AG04449 (cell line): Measurements from ENCODE around the gene CXCL17.
"Not testable (repeated sequence)": the region's sequence is repeated elsewhere in the genome, so short reads cannot be mapped to it uniquely, and the experiment has no call there.

Source experiments
- CTCF ChIA-PET: fragments of 350-600 bp; formaldehyde crosslinking; extraction: SDS; loops from one replicate; lab custom pipeline; 2021; ENCODE audit warnings: antibody characterized with exemption; lab: Yijun Ruan, JAX
- POLR2A ChIA-PET: fragments of 400-600, 350-600 bp; formaldehyde crosslinking; extraction: SDS; loops from one replicate; lab custom pipeline; 2020; ENCODE audit warnings: antibody characterized with exemption, inconsistent platforms; lab: Yijun Ruan, JAX
- DNase-seq: peaks from one replicate; pipeline ENCODE4 v3.0.0-alpha.2; 2010; ENCODE audit warnings: low read depth, low spot score
- H3K4me3 ChIP-seq: 2 replicates; pipeline ENCODE4 v1.5.1; 2011; ENCODE audit warnings: low read depth, mild to moderate bottlenecking, control low read depth, low read length
- TF ChIP-seq, protein P1 (sequence below): IDR thresholded peaks from one replicate; pipeline ENCODE4 v1.5.1; 2011; ENCODE audit warnings: mild to moderate bottlenecking, moderate library complexity, low read length, control low read depth, inconsistent platforms; ENCODE audit not compliant: insufficient read depth; ENCODE audit errors: missing control alignments

The CXCL17 gene, protein sequence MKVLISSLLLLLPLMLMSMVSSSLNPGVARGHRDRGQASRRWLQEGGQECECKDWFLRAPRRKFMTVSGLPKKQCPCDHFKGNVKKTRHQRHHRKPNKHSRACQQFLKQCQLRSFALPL

DNA sequence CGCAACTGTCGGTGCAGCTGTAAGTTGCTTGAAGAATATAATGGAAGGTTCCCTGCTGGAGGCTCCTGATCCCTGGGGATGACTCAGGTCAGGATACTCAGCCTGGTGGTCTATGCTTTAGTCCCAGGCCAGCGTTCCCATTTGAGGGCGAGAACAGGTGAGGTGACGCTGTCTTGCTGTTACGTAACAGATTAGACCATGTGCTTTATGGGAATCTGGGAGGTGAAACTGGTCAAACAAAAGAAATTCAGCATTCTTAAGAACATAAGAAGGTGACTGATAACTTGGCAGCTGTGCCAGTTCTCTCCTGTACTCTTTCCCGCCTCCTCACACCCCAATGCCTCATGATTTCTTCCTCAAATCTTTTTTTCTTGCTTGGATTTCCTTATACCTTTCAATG, at the start of gene CXCL17:
Gene CXCL17 (minus strand): TSS at position 114 of the 400 bp plus-strand sequence. CDS start 114 bp downstream, outside the sequence.
- POLR2A ChIA-PET, result no interaction called here
- no peak for DNase-seq
- TF ChIP-seq, protein P1, sequence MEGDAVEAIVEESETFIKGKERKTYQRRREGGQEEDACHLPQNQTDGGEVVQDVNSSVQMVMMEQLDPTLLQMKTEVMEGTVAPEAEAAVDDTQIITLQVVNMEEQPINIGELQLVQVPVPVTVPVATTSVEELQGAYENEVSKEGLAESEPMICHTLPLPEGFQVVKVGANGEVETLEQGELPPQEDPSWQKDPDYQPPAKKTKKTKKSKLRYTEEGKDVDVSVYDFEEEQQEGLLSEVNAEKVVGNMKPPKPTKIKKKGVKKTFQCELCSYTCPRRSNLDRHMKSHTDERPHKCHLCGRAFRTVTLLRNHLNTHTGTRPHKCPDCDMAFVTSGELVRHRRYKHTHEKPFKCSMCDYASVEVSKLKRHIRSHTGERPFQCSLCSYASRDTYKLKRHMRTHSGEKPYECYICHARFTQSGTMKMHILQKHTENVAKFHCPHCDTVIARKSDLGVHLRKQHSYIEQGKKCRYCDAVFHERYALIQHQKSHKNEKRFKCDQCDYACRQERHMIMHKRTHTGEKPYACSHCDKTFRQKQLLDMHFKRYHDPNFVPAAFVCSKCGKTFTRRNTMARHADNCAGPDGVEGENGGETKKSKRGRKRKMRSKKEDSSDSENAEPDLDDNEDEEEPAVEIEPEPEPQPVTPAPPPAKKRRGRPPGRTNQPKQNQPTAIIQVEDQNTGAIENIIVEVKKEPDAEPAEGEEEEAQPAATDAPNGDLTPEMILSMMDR, result no peak
- CTCF ChIA-PET, result interaction anchor here (3.2 to 3.7 kb wide), 3 partner anchors 10 to 89 kb away, joined by 17 to 109 read pairs (median 49); partner anchors contain the start of gene CEACAM1
- no peak within 1 kb of the TSS for H3K4me3 ChIP-seq

DNA sequence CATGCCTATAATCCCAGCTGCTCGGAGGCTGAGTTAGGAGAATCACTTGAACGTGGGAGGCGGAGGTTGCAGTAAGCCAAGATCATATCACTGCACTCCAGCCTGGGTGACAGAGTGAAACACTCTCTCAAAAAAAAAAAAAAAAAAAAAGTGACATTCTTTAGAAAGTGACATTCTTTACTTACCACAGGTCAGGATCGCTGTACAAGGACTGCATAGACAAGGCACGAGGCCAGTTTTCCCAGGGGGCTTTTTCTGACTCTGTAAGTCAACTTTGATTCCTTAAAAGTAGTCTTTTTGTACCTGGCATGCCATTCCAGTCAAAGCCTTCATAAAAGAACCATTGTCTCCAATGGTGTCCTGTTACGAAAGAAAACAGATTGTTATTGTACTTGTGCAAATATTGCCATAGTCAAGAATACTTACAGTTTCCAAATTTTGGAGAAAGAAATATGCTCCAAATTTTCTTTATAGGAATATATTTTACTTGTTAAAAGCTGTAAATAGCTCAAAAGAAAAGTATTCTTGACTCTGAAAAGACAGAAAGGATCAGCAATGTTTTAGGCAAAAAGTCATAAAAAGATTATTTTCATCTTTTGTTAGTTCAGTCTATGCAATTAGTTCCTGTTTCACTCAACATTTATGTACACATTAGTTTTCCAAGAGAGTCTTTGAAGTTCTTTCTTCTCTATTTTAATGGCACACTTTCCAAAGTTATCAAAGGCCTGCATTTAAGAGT, 46.2 kb upstream of the CXCL17 start:
- ChIA-PET CTCF (no interaction called here), POLR2A (no interaction called here)
- TF ChIP-seq, protein P1, result no peak
- no peak for DNase-seq
- H3K4me3 ChIP-seq, result no peak overlapping the region

DNA sequence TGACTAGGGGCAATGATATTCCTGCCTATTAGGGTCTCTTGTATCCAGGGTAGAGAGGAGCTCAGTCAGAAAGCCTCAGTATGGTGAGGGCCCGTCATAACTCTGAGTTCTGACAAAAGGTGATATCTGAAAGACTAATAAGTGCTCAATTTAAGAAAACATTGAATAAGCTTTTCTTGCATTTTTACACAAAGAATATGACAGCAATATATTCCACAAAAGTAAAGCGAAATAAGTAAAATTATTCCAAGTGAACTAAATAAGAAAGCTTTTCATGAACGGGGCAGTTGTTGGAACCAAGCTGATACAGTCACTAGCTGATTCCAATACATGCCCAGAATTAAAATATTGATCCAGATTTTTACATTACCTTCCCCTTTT, 45.0 kb upstream of the CXCL17 start:
- no peak for DNase-seq
- H3K4me3 ChIP-seq, result no peak overlapping the region
- TF ChIP-seq, protein P1, result no peak
- CTCF ChIA-PET, result interaction anchor here (0.8 to 0.9 kb wide), 2 partner anchors 47 to 49 kb away, joined by 3 to 4 read pairs; no protein-coding TSS in a partner anchor
- POLR2A ChIA-PET, result no interaction called here

DNA sequence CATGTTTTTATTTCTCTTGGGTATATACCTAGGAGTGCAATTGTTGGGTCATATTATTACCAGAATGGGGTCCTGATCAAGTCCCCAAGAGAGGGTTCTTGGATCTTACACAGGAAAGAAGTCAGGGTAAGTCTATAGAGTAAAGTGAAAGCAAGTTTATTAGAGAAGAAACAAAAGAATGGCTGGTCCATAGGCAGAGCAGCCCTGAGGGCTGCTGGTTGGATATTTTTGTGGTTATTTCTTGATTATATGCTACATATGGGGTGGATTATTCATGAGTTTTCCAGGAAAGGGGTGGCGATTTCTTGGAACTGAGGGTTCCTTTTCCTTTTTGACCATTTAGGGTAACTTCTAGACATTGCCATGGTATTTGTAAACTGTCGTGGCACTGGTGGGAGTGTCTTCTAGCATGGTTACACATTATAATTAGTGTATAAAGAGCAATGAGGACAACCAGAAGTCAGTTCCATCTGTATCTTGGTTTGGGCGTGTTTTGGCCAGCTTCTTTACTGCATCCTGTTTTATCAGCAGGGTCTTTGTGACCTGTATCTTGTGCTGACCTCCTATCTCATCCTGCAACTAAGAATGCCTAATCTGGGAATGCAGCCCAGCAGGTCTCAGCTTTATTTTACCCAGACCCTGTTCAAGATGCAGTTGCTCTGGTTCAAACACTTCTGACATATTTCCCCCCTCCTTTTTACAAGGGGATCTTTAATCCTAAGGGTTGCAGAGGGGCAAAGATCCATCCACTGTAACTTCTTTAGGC, 44.5 kb upstream of the CXCL17 start:
- POLR2A ChIA-PET, result no interaction called here

DNA sequence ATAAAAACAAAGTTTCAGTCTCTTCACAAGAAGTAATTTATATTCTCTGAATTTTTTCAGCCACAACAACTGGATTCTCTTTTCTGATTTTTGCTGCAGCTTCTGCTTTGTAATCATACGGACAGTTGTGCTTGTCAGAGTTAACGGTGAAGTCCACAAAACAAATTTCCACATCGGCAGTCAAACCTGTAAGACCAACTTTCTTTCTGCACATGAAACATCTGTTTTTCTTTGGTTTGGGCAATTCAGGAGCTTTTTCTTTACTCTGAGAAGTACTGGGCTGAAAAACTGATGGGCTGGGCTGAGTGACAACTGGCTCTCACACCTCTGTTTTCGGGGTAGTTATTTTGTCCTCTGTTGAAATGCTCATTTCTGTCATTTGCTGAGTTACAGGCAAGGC, 42.3 kb upstream of the CXCL17 start:
- H3K4me3 ChIP-seq, DNase-seq, POLR2A ChIA-PET: not testable (repeated sequence)
- CTCF ChIA-PET, result interaction anchor here (1.2 to 1.8 kb wide), 4 partner anchors 33 to 81 kb away, joined by 3 to 7 read pairs (median 4); no protein-coding TSS in a partner anchor

More for the DNA sequence above, 44.5 kb upstream of the CXCL17 start:
- CTCF ChIA-PET, result interaction anchor here (0.8 to 0.9 kb wide), 2 partner anchors 47 to 50 kb away, joined by 3 to 4 read pairs; no protein-coding TSS in a partner anchor
- H3K4me3 ChIP-seq, result no peak overlapping the region
- TF ChIP-seq, protein P1, result no peak
- no peak for DNase-seq

DNA sequence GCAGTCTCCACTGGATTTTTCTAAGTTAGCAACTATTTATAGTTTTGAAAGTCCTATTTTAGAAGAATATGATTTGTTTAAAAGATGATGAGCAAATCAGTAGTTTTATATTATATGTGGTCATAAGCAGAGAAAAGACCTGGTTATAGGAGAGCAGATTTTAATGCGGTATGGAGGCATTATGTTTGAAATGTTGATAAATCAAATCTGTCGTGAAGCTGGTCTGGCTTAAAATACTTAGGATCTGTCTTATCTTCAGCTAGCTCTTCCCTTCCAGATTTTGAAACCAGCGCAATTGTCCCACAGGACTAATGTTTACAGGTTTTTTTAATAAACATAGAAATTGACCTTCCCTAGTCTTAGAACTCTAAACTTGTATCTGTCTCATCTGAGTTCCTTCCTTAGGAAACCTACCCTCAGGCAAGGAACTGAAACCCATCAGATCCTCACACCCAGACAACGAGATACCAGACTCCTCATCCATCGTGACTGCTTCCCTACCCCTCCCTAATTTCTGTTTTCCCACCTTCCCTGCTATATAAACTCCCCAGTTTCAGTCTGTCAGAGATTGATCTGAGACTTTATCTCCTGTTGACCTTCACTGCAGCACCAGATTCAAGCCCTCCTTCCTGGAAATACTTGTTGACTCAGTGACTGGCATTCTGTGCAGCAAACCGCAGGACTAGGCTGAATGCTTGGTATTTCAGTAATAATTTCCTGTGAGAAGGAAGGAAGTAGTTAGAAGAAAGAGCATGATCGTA, 37.8 kb upstream of the CXCL17 start:
- POLR2A ChIA-PET, result no interaction called here
- H3K4me3 ChIP-seq, result no peak overlapping the region
- CTCF ChIA-PET, result interaction anchor here (1.9 to 2.5 kb wide), 2 partner anchors 30 to 49 kb away, joined by 4 to 5 read pairs; no protein-coding TSS in a partner anchor
- TF ChIP-seq, protein P1, result no peak
- DNase-seq, result no peak
